HepG2 (cell line): Measurements from ENCODE around the gene INHBC. TPM values are rescaled to one million over a fixed set of nuclear protein-coding genes. Genes with fewer than 3 reads are reported as not detected.
"Not testable (repeated sequence)": the region's sequence is repeated elsewhere in the genome, so short reads cannot be mapped to it uniquely, and the experiment has no call there.

Source experiments
- ATAC-seq: fragments of 200-7000 bp; cut with Tn5 transposase; 3 replicates; pipeline ENCODE4 v1.9.1; 2020; ENCODE audit warnings: mild to moderate bottlenecking, moderate library complexity
- BruUV-seq: library from RNA; stranded (reverse); fragments of 400-500 nt; replicated peaks from 2 replicates; lab custom pipeline; 2021; lab: Mats Ljungman, UMichigan
- CTCF ChIA-PET: fragments of 300-600 bp; formaldehyde crosslinking; extraction: SDS; loops from one replicate; lab custom pipeline; 2021; ENCODE audit warnings: low total read pairs, inconsistent platforms, low intra/inter-chr PET ratio; lab: Yijun Ruan, JAX
- POLR2A ChIA-PET: fragments of 350-600 bp; sonication (Branson Sonifier 250); formaldehyde crosslinking; loops from one replicate; lab custom pipeline; 2020; ENCODE audit warnings: antibody characterized with exemption, inconsistent platforms; lab: Yijun Ruan, JAX
- DNase-seq: peaks from one replicate; pipeline ENCODE4 v3.0.0-alpha.2; 2015; ENCODE audit warnings: low spot score
- FAIRE-seq: peaks from 3 replicates; lab custom pipeline; 2011; peaks lifted over from hg19 to GRCh38; lab: Jason Lieb, UNC
- H2AFZ ChIP-seq: one replicate; pipeline ENCODE4 v1.6.1; 2011; ENCODE audit warnings: low read length, inconsistent platforms
- H3K27ac ChIP-seq: fragments of 300-600 bp; 3 replicates; pipeline ENCODE4 v1.8.0; 2011; ENCODE audit warnings: mixed run types, mild to moderate bottlenecking, mixed read lengths, low read length, inconsistent platforms; ENCODE audit not compliant: insufficient read depth; ENCODE audit errors: extremely low read length
- H3K27me3 ChIP-seq, 2 experiments: fragments of 200-600 bp in 1 of 2; 2 replicates in 1 of 2; 3 replicates in 1 of 2; pipeline versions ENCODE4 v1.6.0 to v1.8.0; 2011; ENCODE audit warnings: low read length in 2 of 2, mild to moderate bottlenecking in 2 of 2, moderate library complexity in 2 of 2, inconsistent platforms in 1 of 2; ENCODE audit not compliant: insufficient read depth in 2 of 2, control insufficient read depth in 1 of 2
- H3K36me3 ChIP-seq, 2 experiments: fragments of 200-600 bp in 1 of 2; replicated peaks in 1 of 2; 2 replicates in 1 of 2; 3 replicates in 1 of 2; pipeline versions ENCODE4 v1.5.1 to v1.8.0; 2011; ENCODE audit warnings: low read length in 2 of 2, inconsistent platforms in 1 of 2; ENCODE audit not compliant: insufficient read depth in 2 of 2, control insufficient read depth in 1 of 2
- H3K4me1 ChIP-seq: 2 replicates; pipeline ENCODE4 v1.5.1; 2012; ENCODE audit warnings: low read length, inconsistent platforms; ENCODE audit not compliant: insufficient read depth
- H3K4me2 ChIP-seq: 2 replicates; pipeline ENCODE4 v1.6.0; 2011; ENCODE audit warnings: low read depth, low read length, inconsistent platforms
- H3K4me3 ChIP-seq, 3 experiments: fragments of 200-600 bp in 1 of 3; sonication (generic), shearing (Covaris generic) in 1 of 3; replicated peaks in 1 of 3; 2 replicates each; pipeline ENCODE4 v1.5.1; 2011 to 2016; ENCODE audit warnings: low read length in 3 of 3, inconsistent platforms in 2 of 3, low read depth in 2 of 3, mild to moderate bottlenecking in 2 of 3, control low read depth in 1 of 3, mixed read lengths in 1 of 3; ENCODE audit not compliant: insufficient read depth in 1 of 3
- H3K79me2 ChIP-seq: one replicate; pipeline ENCODE4 v1.6.1; 2011; ENCODE audit warnings: low read length, inconsistent platforms; ENCODE audit not compliant: insufficient read depth
- H3K9ac ChIP-seq: 2 replicates; pipeline ENCODE4 v1.6.0; 2011; ENCODE audit warnings: mild to moderate bottlenecking, low read depth, low read length, inconsistent platforms; ENCODE audit not compliant: insufficient read depth
- H3K9me3 ChIP-seq: 2 replicates; pipeline ENCODE4 v1.5.1; 2012; ENCODE audit warnings: mild to moderate bottlenecking, low read length
- H4K20me1 ChIP-seq: 2 replicates; pipeline ENCODE4 v1.6.0; 2011; ENCODE audit warnings: inconsistent platforms, mild to moderate bottlenecking, low read length, moderate library complexity; ENCODE audit not compliant: insufficient read depth
- EEA1 ChIP-seq: sonication (generic); formaldehyde crosslinking; IDR thresholded peaks from 2 replicates; pipeline ENCODE4 v1.5.1; 2020; ENCODE audit warnings: mild to moderate bottlenecking, missing genetic modification reagents, borderline replicate concordance
- FLYWCH1 ChIP-seq: sonication (generic); formaldehyde crosslinking; IDR thresholded peaks from 2 replicates; pipeline ENCODE4 v1.8.1; 2023; ENCODE audit warnings: mild to moderate bottlenecking, missing genetic modification reagents
- ZNF451 ChIP-seq: sonication (generic); formaldehyde crosslinking; IDR thresholded peaks from 2 replicates; pipeline ENCODE4 v1.5.0; 2020; ENCODE audit warnings: mild to moderate bottlenecking, missing genetic modification reagents
- ZNF773 ChIP-seq: sonication (generic); formaldehyde crosslinking; IDR thresholded peaks from 2 replicates; pipeline ENCODE4 v1.4.0; 2020; ENCODE audit warnings: missing genetic modification reagents, borderline replicate concordance
- WGBS: methylation state at CpG from one replicate; pipeline ENCODE4 v1.1.6; 2017; ENCODE audit warnings: low lambda C conversion rate; 5-methylcytosine and 5-hydroxymethylcytosine counted together
- in situ Hi-C: cut with HindIII; loops from 2 replicates; pipeline ENCODE4 v1.10.0; 2017; ENCODE audit warnings: low pct_unique_long_range_greater_than_20kb; ENCODE audit not compliant: extremely low pct_ligation_motif_present
- intact Hi-C: fragments of 100-400 bp; cut with micrococcal nuclease; formaldehyde crosslinking; loops from one replicate; pipeline ENCODE4 v1.10.0; 2022; ENCODE audit not compliant: unreplicated experiment
- polyA plus RNA-seq, 8 experiments: library from polyadenylated mRNA; depleted of rRNA in 3 of 8; stranded (reverse) in 7 of 8; unstranded in 1 of 8; fragments of >200 nt; fragmentation: Illumina TruSeq in 4 of 8; extraction: Trizol in 4 of 8; gene quantifications; 2 replicates each; pipeline versions ENCODE4 v1.2.1 to v1.2.3, GENCODE V29; 2011 to 2016; ENCODE audit warnings: low read depth in 4 of 8, missing spikeins in 1 of 8, mixed read lengths in 1 of 8; ENCODE audit not compliant: insufficient read depth in 1 of 8
- total RNA-seq, 5 experiments: library from RNA; depleted of rRNA; stranded (reverse); fragments of >200 nt; fragmentation: Illumina TruSeq; extraction: Trizol; gene quantifications; 2 replicates each; pipeline ENCODE4 v1.2.3, GENCODE V29; 2016; ENCODE audit warnings: low read depth in 1 of 5

INHBC gene
- total and polyA plus RNA-seq, 2 of the 13 experiments (the other 11 are each of a cell fraction or from before 2014, with no cell fraction given): 1.8 to 13.8 TPM

DNA sequence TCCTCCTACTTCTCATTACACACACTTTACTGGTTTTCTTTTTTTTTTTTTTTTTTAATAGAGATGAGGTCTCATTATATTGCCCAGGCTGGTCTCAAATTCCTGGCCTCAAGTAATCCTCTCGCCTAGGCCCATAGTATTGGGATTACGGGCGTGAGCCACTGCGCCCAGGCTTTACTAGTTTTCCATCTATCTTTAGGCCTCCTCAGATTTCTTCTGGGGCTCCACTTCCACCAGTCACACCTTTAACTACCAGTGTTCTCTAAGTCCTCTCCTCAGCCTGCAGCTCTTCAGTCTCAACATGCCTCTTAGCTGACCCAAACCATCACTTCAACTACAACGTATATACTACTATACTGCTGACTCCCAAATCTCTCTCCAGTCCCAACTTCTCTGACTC lies 14.1 kb upstream of the INHBC start:
- Histone ChIP-seq H3K79me2 (no peaks in the 10 kb centered on the region), H3K9ac (no peak overlapping the region), H3K27ac (no peak overlapping the region), H3K4me1 (no peaks in the 10 kb centered on the region), H3K27me3 (no peaks in the 10 kb centered on the region), H3K36me3 (no peaks in the 10 kb centered on the region; a peak in 2 of 5 replicates), H3K4me3 (no peak overlapping the region), H4K20me1 (no peaks in the 10 kb centered on the region), H3K9me3 (no peaks in the 10 kb centered on the region), H2AFZ (no peak overlapping the region), H3K4me2 (no peak overlapping the region)
- intact Hi-C loops (no loop called here), in situ Hi-C loops (no loop called here)
- no peak for DNase-seq
- no peak for TF ChIP-seq ZNF451 (CRISPR knock-in tag)
- no peak for TF ChIP-seq ZNF773 (CRISPR knock-in tag)
- no peak for TF ChIP-seq FLYWCH1
- TF ChIP-seq EEA1 (CRISPR knock-in tag): no peak
- ChIA-PET POLR2A (no interaction called here), CTCF (no interaction called here)
- TSS peak; percentile 20 for BruUV-seq
- FAIRE-seq: no peak
- no peak for ATAC-seq
- 96% methylated on average over 5 of the region's 5 CpGs for WGBS

DNA sequence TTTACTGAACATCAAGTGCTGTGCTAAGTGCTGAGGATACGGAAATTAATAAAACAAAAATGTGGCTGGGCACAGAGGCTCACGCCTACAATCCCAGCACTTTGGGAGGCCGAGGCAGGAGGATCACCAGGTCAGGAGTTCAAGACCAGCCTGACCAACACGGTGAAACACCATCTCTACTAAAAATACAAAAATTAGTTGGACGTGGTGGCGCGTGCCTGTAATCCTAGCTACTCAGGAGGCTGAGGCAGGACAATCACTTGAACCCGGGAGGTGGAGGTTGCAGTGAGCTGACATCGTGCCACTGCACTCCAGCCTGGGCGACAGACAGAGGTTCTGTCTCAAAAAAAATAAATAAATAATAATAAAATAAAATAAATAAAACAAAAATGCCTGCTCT lies 7.6 kb upstream of the INHBC start:
- FAIRE-seq, BruUV-seq, H3K9ac ChIP-seq, DNase-seq, H3K27me3 ChIP-seq, H3K4me3 ChIP-seq, CTCF ChIA-PET, H3K27ac ChIP-seq, intact Hi-C loops, H3K9me3 ChIP-seq, H2AFZ ChIP-seq, H3K36me3 ChIP-seq, H3K4me2 ChIP-seq, ATAC-seq, in situ Hi-C loops, H4K20me1 ChIP-seq, POLR2A ChIA-PET: not testable (repeated sequence)
- Histone ChIP-seq H3K79me2 (peaks cover 14% of the 10 kb centered on the region), H3K4me1 (peaks cover 20% of the 10 kb centered on the region)
- WGBS: 99% methylated on average over 10 of the region's 10 CpGs
